DOHH2 (cell line): Measurements from ENCODE around the gene SRGAP3.

Source experiments
- H3F3A ChIP-seq: fragments of 200-600 bp; sonication (generic), shearing (Covaris generic); 2 replicates; pipeline ENCODE4 v1.6.0; 2016; ENCODE audit warnings: antibody characterized with exemption, mild to moderate bottlenecking; ENCODE audit not compliant: control insufficient read depth, insufficient read depth
- H3K27ac ChIP-seq: fragments of 200-600 bp; sonication (generic); 2 replicates; pipeline ENCODE4 v1.5.1; 2014; ENCODE audit warnings: low read depth, mild to moderate bottlenecking, low read length, moderate library complexity
- H3K27me3 ChIP-seq: fragments of 200-600 bp; sonication (generic); 2 replicates; pipeline ENCODE4 v1.6.1; 2014; ENCODE audit warnings: mild to moderate bottlenecking, low read length, mixed read lengths; ENCODE audit not compliant: control insufficient read depth
- H3K36me3 ChIP-seq: fragments of 200-600 bp; sonication (generic); 2 replicates; pipeline ENCODE4 v1.6.1; 2014; ENCODE audit warnings: mild to moderate bottlenecking, low read length, moderate library complexity, mixed read lengths; ENCODE audit not compliant: control insufficient read depth
- H3K4me1 ChIP-seq: fragments of 200-600 bp; sonication (generic); 2 replicates; pipeline ENCODE4 v1.6.1; 2014; ENCODE audit warnings: mild to moderate bottlenecking, low read length, mixed read lengths; ENCODE audit not compliant: control insufficient read depth
- H3K4me2 ChIP-seq: fragments of 200-600 bp; sonication (generic); 2 replicates; pipeline ENCODE4 v1.6.0; 2014; ENCODE audit warnings: mild to moderate bottlenecking, low read length, moderate library complexity
- H3K4me3 ChIP-seq: fragments of 200-600 bp; sonication (generic); 2 replicates; pipeline ENCODE4 v1.5.1; 2014; ENCODE audit warnings: mild to moderate bottlenecking, low read length, mixed read lengths
- H3K79me2 ChIP-seq: fragments of 200-600 bp; sonication (generic); 2 replicates; pipeline ENCODE4 v1.6.1; 2014; ENCODE audit warnings: mild to moderate bottlenecking, low read length, mixed read lengths; ENCODE audit not compliant: control insufficient read depth
- H3K9me2 ChIP-seq: fragments of 200-600 bp; sonication (generic); replicated peaks from 2 replicates; pipeline ENCODE4 v1.6.1; 2014; ENCODE audit warnings: mild to moderate bottlenecking, low read length, mixed read lengths; ENCODE audit not compliant: control insufficient read depth
- H3K9me3 ChIP-seq: fragments of 200-600 bp; sonication (generic); 2 replicates; pipeline ENCODE4 v1.6.1; 2014; ENCODE audit warnings: antibody characterized with exemption, low read length, mixed read lengths; ENCODE audit not compliant: control insufficient read depth, insufficient read depth
- H4K20me1 ChIP-seq: fragments of 200-600 bp; sonication (generic); 2 replicates; pipeline ENCODE4 v1.6.0; 2014; ENCODE audit warnings: low read depth, mild to moderate bottlenecking, antibody characterized with exemption, low read length, moderate library complexity; ENCODE audit not compliant: control insufficient read depth, insufficient read depth
- EZH2phosphoT487 ChIP-seq: fragments of 200-600 bp; sonication (generic); IDR thresholded peaks from 2 replicates; pipeline ENCODE4 v1.6.1; 2017; ENCODE audit warnings: borderline replicate concordance, mild to moderate bottlenecking, antibody characterized with exemption, low read length, moderate library complexity, mixed read lengths
- TF ChIP-seq, protein P1 (sequence below): fragments of 200-600 bp; sonication (generic); IDR thresholded peaks from one replicate; pipeline ENCODE4 v1.5.1; 2014; ENCODE audit warnings: antibody characterized with exemption, mild to moderate bottlenecking, low read depth, low read length; ENCODE audit not compliant: poor library complexity, severe bottlenecking

The SRGAP3 gene

DNA sequence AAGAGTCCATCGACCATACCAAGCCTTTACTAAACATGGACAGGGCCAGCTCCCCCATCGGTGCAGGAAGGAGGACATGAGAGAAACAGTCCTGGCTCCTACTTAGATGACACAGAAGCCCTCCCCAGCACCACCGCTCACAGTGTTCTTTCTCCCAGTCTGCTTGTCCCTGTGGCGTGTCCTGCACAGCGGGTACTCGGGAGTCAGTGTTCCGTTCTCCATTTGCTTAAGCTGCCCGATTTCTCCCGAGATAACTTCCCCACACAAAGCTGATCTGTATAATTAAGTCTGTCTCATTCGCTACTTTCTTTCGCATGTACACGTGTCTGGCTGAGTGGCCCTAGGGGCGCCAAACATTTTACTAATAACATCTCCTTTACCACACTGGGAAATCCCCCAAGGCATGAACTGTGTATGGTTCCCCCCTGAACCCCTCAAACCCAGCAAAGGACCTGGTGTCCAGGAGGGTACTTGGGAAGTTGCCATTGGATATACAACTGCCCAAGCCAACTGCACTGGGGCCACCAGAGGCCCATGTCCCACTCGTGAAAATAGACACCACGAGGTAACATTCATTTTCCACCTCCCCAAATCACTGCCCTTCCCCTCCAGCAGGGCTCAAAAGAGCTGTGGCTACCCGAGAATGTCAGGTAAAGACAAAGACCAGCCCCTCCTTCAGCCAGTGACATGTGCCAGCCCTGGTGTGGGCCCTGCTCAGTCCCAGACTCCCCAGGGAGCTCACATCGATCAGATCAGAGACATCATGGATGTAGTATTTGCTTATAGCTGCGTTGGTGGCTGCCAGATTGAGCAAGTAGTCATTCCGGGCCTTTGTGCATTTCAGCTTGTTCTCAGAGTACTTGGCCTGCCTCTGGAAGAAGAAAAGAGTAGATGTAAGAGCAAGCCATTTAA lies 189.7 kb downstream of the SRGAP3 start:
- no peaks in the 10 kb centered on the region for H4K20me1 ChIP-seq
- H3K9me3 ChIP-seq, result peaks cover 3% of the 10 kb centered on the region; the same call in 1 of the 2 replicates
- no peaks in the 10 kb centered on the region for H3K9me2 ChIP-seq
- H3K27ac ChIP-seq, result no peak overlapping the region
- H3K27me3 ChIP-seq, result no peaks in the 10 kb centered on the region
- no peaks in the 10 kb centered on the region for H3F3A ChIP-seq
- TF ChIP-seq, protein P1, sequence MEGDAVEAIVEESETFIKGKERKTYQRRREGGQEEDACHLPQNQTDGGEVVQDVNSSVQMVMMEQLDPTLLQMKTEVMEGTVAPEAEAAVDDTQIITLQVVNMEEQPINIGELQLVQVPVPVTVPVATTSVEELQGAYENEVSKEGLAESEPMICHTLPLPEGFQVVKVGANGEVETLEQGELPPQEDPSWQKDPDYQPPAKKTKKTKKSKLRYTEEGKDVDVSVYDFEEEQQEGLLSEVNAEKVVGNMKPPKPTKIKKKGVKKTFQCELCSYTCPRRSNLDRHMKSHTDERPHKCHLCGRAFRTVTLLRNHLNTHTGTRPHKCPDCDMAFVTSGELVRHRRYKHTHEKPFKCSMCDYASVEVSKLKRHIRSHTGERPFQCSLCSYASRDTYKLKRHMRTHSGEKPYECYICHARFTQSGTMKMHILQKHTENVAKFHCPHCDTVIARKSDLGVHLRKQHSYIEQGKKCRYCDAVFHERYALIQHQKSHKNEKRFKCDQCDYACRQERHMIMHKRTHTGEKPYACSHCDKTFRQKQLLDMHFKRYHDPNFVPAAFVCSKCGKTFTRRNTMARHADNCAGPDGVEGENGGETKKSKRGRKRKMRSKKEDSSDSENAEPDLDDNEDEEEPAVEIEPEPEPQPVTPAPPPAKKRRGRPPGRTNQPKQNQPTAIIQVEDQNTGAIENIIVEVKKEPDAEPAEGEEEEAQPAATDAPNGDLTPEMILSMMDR, result no peak
- no peak for TF ChIP-seq EZH2phosphoT487
- no peaks in the 10 kb centered on the region for H3K79me2 ChIP-seq
- no peak overlapping the region for H3K4me3 ChIP-seq
- no peak overlapping the region for H3K4me2 ChIP-seq
- no peaks in the 10 kb centered on the region for H3K36me3 ChIP-seq
- no peaks in the 10 kb centered on the region for H3K4me1 ChIP-seq

DNA sequence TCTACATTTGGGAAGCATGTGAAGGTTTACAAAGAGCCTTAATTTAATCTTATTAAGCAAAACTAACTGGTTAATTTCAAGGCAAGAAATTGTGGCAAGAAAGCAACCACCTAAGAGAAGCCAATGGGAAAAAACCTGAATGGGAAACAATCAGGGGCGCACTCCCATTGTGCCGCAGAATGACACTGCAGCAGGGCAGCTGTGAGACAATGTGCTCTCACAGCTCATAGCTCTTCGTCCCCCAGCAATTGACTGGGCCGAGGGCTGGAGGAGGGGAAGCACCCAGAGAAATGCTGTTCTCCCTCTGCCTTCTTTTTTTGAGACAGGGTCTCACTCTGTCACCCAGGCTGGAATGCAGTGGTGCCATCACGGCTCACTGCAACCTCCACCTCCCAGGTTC lies 192.9 kb downstream of the SRGAP3 start:
- peaks cover 6% of the 10 kb centered on the region for H3K27me3 ChIP-seq

DNA sequence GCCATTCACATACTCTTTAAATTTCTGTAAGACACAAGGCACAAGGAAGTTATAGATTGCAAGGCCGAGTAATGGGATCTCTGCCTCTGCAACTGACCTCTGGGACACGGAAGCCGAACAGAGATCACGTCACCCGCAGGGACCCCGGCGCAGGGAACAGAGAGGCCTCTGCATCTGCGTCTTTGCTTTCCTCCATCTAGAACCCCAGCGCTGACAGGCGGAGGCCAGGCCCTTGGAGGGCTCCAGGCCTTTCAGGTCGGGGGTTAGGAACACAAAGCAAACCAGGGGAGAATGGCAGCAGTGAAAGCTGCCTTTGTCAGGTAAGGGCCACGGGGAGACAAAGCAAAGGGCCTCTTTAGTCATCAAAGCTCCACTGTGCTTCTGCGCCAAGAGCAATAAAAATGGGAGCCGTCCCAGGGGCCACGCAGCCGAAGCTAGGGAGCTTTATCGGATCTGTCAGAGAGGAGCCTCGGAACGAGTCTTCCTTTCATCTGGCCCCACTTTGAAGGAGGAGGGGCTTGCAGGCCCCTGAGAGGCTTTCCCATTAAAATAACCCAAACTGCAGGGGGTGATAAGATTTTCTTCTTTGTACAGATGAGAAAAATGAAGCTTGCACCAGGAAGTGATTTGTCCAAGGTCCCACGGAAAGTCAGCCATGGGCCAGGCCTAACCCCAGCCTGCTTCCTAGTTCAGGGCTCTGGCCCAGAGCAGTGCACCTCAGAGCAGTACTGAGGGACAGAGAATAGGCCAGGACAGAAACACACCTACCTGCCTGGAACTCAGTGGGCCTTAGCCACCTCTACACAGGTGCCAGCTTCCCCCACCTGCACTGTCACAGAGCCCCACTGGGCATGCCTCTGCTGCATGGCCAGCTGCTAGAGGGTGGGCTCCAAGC lies 201.7 kb downstream of the SRGAP3 start:
- H4K20me1 ChIP-seq, result no peaks in the 10 kb centered on the region
- no peaks in the 10 kb centered on the region for H3K79me2 ChIP-seq
- no peaks in the 10 kb centered on the region for H3K27me3 ChIP-seq
- no peaks in the 10 kb centered on the region for H3K9me3 ChIP-seq
- H3K36me3 ChIP-seq, result no peaks in the 10 kb centered on the region
- H3K27ac ChIP-seq, result no peak overlapping the region
- no peaks in the 10 kb centered on the region for H3K4me1 ChIP-seq
- no peak overlapping the region for H3K4me3 ChIP-seq
- H3F3A ChIP-seq, result no peaks in the 10 kb centered on the region
- no peaks in the 10 kb centered on the region for H3K9me2 ChIP-seq
- no peak for TF ChIP-seq EZH2phosphoT487
- TF ChIP-seq, protein P1, result no peak
- H3K4me2 ChIP-seq, result no peak overlapping the region

More for the DNA sequence above, 192.9 kb downstream of the SRGAP3 start:
- no peak for TF ChIP-seq EZH2phosphoT487
- Histone ChIP-seq H4K20me1 (no peaks in the 10 kb centered on the region), H3K36me3 (no peaks in the 10 kb centered on the region), H3K4me2 (no peak overlapping the region), H3K4me3 (no peak overlapping the region), H3K79me2 (no peaks in the 10 kb centered on the region), H3K4me1 (no peaks in the 10 kb centered on the region), H3K9me3 (no peaks in the 10 kb centered on the region), H3K27ac (no peak overlapping the region), H3F3A (no peaks in the 10 kb centered on the region), H3K9me2 (no peaks in the 10 kb centered on the region)
